GM19025 (cell line): Measurements from ENCODE around the gene CFAP46.

Experiments used
- ATAC-seq: cut with Tn5 transposase; IDR thresholded peaks from one replicate; pipeline ENCODE4 v1.9.1; 2021; ENCODE audit warnings: mild to moderate bottlenecking, low read depth, moderate library complexity; ENCODE audit not compliant: unreplicated experiment

The CFAP46 gene

DNA sequence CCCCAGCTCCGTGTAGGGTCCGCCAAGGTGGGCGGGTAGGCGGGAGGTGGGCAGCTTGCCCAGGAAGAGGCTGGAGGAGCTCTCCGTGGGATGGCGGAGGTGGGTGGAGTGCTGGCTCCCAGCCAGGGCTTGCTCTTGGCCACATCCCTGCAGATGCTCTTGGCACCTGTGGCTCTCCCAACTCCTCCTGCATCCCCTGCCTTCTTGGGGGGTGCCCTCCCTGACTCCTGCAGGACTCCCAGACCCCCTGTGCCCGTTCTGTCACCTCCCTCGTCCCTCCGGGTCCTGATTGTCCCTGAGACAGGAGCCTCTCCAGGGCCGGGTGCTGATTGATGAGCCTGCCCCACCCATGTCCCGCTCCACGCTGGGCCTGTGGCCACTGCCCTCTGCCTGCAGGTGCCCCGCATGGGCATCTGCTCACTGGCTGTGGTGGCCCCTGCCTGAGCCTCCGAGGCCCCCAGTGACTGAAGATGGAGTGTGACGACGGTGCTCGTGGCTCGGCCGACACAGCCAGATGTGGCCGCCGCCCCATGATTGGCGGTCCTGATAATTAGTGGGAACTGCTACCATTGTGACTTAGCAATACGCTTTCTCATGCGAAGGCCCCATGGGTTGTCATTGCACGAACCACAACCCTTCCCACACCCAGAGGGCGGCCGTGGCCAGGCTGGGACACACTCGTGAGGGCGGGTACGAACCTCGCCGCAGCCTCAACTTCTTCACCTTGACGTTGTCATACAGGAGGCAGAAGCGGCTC lies 23.6 kb downstream of the CFAP46 start:
- no peak for ATAC-seq

DNA sequence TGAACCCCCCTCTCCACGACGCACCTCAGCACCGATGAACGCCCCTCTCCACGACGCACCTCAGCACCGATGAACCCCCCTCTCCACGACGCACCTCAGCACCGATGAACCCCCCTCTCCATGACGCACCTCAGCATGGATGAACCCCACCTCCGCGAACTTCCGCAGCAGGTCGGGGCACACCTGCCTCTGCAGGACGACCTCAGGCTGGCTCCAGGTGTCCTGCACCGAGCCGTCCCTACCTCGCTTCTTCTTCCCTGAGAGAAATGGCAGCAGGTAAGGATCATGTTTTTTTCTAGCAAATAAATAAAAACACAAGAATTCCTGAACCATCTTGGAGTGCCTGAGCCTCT lies 24.1 kb downstream of the CFAP46 start:
- no peak for ATAC-seq

DNA sequence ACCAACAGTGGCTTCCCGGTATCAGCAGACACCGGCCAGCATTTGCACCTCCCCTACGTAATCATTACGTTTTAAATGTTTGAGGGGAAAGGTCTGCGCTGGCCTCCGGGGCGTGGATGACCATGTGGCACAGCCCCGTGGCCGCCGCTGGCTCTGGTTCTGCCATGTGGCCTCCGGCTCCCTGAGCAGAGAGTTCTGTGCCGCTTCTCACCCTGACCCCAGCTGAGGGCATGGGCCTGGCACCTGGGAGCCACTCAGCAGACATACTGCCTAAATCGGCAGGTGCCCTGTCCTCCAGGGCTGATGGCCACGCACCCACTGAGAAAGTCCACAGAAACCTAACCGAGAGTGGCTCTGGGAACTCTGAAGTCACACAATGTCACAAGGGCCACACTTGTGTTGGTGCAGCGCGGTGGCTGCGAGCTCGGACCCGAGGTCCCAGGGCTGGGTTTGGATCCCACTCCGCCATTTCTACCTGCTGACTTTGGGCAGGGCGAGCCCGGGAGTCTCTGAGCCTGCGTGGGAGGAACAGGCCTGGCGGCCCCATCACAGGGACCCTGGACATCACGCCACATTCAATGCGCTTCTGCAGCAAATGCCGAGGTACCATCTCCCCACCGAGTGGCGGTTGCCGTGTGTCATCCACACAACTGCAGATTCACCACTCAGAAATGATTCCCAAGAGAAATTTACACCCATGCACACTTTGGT lies 25.3 kb downstream of the CFAP46 start:
- ATAC-seq, result no peak

DNA sequence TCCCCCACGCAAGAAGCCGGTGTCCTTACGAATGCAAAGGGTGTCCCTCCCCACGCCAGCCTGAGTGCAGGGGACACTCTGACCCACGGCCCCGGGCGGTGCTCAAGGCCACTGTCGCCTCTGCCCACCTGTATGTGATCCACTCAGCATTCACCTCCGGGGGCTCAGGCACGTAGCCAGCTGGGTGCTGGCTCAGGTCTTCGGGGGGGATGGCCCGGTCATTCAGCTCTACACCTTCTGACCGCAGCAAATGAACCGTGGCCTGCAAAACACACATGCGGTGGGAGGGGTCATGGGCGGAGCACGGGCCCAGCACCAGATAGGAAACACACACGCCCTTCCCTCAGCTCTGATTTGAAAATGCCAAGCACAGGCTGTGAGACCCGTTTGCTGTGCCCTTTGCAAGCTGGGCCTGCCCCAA lies 25.9 kb downstream of the CFAP46 start:
- ATAC-seq, result no peak

DNA sequence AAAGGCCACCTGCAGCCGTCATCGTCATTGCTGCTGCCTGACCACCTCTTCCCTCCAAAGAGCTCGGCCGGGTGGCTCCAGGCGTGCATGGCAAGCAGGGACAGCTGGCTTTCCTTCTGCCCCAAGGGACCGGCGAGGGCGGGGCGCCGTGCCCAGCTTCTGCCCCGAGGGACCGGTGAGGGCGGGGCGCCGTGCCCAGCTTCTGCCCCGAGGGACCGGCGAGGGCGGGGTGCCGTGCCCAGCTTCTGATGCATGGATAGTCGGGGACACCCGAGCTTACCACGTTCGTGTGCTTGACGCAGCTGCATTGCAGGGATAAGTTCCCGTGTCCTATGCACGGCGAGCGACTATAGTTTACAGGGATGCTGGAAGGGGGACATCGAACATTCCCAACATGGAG lies 27.0 kb downstream of the CFAP46 start:
- ATAC-seq, result no peak

DNA sequence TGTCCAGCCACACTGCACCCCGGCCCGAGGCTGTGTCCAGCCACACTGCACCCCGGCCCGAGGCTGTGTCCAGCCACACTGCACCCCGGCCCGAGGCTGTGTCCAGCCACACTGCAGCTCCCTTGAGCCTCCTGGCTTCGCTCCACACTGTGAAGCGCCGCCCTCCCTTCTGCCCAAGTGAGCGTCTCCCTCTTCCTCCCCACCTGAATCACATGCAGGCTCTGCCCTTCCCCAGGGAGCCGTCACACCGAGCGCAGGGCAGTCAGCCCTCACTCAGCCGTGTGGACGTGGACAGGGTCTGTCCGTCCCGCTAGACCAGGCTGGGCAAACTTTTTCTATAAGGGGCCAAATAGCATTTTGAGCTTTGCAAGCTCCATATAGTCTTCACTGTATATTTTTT lies 27.6 kb downstream of the CFAP46 start:
- no peak for ATAC-seq

DNA sequence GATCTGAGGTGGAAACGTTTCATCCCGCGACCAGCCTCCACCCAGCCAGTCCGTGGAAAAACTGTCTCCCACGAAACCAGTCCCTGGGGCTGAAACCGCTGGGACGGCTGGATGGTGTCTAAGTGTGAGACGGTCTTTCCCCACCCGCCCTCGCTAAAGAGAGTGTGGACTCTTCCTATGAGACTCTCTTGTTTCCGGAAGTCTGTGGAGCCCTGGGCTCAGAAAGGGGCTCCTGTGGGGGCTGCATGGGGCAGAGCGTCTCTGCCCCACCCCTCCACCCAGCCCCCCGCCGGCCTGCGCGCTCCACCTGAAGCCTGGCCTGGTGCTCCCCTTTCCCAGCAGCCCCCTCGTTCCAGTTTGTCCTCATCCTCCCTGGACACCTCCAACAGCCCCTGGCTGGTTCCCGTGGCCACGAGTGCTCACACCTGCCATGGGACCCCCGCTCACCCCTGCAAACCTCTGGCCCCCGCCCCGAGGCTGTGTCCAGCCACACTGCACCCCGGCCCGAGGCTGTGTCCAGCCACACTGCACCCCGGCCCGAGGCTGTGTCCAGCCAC lies 28.7 kb downstream of the CFAP46 start:
- ATAC-seq, result no peak

DNA sequence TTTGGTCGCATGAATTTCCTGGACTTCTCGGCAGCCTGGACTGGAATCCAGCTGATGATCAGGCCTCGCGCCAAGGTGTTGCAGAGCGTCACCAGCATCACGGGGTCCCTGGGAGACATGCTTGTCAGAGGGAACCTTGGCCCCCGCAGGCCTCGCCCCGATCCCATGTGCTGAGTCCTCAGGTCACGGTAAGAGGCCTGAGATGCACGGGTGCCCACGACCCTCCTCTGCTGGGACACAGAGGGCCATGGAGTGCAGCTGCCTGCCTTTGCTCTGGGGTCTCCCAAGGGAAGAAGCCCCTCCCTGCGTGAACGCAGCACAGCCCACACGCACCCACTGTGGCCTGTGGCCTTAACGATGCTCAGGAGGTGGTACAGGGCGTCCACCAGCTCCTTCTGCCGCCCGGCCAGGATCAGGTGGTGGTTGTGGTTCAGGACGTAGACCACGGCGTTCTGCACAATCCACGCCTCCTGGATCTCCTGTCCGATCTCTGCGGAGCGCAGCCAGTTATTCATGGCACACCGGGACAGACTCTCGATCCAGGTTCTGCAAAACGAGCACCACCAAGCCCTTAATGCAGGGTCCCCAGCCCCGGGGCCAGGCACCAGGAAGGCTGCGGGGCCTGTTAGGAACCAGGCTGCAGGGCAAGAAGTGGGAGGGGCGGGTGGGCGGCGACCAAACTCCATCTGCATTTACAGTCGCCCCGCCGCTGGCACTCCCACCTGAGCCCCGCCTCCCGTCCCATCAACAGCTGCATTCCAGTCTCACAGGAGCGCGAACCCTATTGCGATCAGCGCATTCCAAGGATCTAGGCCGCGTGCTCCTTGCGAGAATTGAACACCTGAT lies 29.4 kb downstream of the CFAP46 start:
- no peak for ATAC-seq

DNA sequence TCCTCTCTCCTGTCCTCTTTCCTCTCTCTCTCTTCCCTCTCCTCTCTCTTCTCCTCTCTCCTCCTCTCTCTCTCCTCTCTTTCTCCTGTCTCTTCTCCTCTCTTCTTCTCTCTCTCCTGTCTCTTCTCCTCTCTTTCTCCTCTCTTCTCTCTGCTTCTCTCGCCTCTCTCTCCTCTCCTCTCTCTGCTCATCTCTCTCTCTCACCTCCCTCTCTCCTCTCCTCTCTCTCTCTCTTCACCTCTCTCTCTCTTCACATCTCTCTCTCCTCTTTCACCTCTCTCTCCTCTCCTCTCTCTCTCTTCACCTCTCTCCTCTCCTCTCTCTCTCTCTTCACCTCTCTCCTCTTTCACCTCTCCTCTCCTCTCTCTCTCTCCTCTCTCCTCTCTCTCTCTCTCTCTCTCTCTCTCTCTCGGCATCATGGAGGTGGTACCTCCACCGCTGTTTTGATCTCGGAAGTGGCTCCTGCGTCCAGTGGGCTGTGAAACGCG lies 30.1 kb downstream of the CFAP46 start:
- ATAC-seq, result no peak

DNA sequence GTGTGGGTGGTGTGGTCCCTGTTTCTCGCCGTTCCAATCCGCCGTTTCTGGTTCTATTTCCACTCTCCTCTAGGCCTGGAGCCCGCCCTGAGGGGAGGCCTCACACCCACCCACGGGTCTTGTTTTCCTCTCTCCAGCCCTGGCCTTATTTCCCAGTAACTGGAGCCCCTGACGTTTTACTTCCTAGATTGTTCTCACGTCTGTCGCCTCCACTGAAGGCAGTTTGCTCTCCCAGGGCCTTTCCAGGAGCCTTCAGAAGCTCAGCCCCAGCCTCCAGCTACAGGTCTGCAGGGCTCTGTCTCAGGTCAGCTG lies 30.6 kb downstream of the CFAP46 start:
- no peak for ATAC-seq

DNA sequence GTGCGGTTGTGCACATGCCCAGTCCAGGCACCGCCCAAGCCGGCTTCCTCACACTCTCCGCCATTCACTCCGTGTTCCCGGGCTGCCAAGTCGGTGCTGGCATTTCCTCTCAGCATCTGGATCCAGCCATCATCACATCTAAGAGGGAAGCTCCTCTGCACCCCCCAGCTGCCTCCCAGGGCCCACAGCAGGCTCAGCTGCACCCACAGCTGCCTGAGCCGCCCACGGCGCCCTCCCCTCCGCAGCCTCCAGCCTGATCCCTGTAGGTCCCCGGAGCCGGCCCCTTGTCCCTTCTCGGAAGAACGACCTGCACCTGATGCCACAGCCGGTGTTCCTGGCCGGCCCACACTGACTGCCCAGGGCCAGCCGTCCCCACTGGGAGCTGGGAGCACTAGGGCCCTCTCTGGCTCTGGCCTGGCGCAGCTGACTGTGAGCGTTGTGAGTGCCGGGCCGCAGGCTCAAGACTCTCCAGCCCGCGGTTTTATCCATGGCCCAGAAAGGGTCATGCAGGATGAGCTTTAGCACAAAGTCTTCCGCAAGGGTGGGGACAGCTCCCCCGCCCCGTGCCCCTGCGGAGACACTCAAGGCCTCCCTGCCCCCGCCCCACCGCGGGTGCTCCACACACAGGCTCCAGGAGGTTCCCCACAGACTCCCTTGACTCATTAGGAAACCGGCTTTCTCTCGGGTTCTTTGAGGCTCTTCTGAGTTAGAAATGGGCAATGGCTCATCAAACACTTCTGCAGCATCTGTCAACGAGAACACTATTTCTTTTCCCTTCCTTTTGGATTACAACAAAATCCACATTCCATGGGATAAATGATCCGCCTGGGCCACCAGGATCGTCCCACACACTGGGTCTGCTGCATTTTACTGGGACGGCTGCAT lies 31.2 kb downstream of the CFAP46 start:
- no peak for ATAC-seq

DNA sequence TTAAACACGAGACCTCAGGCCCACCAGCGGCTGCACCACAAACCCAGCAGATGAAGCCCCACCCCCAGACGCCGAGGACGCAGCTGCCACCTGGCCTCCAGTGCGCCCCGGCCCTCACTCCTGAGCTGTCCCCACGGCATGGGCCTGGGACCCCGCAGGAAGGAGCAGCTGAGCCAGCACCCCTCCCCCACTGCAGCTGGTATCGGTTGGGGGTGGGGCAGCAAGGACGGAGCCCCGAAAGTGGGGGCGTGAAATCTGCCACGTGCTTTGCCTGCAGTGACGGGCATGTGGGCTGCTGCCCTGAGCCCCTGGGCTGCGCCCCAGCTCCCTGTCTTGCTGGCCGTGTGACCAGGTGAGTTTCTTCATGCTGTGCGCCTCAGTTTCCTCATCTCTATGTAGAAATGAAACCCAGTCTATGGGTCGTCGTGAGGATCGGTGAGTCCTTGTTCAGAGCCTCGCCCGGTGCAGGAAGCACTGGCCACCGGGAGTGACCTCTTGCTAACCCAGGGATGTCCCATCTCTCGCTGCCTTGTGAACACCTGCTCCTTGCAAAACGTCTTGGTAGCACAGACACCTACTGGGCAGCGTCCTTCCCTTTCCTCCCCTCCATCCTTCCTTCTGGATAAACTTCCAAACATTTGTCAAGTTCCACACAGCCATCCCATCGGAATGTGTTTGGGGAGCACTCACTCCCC lies 32.0 kb downstream of the CFAP46 start:
- ATAC-seq, result no peak

DNA sequence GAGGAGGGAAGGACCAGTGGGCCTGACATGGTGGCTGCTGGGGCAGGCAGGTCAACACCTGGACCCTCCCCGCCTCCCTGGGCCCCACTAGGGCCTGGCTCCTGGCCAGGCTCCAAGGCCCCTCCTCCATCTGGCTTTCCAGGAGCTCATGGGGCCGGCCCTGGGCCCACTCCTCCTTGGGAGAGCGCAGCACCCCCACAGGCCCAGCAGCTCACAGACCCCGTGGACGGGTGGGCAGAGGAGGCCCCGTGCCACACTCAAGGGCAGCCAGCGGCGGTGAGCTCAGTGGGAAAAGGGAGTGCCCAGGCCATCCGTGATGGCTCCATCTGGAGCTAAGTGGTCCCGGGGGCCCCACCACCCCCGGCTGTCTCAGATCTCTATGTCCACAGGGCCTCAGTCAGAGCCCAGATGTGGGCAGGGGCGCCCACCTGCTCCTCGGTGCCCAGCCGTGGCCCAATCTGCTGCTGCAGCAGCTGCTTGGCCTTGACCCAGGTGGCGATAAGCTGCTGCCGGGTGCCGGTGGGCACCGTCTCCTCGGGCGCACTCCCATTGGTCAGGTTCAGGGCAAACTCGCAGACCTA lies 32.8 kb downstream of the CFAP46 start:
- ATAC-seq, result no peak

DNA sequence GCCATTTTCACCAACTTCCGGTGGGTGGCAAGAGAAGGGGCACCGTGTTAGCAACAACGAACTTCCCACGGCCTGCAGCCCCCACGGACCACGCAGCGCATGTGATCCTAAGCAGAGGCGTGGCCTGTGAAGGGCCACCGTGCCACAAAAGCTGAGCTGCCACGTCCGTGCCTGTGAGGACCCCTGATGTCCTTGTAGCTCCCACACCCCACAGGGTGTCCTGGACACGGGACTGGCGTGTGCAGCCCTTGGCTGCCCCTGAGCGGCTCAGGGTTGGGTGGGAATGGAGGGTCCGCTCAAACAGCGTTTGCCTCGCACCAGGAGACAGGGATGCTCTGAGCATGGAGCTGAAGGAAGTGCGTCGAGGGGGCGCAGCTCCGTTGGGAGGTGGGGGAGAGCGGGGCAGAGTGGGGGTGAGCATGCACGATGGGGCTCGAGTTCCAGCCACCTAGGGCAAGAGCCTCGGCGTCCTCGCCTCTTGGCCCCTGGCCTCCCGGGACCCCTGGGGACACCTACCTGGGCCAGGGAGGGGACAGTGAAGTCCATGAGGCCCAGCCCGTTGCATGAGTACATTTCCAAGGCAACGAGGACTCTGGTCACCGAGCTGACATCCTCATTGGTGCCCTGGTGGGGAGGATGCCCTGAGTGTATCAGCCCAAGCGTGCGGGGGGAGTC lies 33.6 kb downstream of the CFAP46 start:
- no peak for ATAC-seq

DNA sequence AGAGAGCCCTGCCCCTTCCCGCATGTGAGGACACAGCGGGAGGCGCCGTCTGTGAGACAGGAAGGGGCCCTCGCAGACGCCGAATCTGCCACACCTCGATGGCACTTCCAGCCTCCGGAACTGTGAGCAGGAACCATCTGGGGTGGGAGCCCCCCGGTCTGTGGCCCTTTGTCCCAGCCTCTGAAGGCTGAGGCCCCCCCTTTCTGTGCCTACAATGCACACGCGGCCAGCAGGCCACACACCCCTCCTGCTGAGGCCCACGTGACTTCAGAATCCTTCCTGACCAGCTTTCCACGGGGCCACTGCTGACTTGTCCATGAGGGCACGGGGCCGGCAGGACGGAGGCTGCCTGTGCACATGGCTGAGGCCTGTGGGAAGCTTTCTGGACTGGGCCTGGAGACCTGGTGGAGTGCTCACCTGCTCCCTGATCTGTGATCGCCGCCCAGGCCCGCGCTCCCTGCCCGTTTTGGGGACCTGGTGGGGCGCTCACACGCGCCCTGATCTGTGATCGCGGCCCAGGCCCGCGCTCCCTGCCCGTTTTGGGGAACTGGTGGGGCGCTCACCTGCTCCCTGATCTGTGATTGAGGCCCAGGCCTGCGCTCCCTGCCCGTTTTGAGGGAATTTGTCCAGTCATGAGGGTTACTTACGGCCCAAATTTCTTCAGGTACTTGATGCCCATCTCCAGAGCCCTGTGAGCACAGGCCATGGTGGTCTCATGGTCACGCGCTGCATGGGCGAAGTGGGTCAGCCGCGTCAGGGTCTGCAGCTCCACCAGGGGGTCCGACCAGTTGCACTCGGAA lies 34.3 kb downstream of the CFAP46 start:
- ATAC-seq, result no peak

DNA sequence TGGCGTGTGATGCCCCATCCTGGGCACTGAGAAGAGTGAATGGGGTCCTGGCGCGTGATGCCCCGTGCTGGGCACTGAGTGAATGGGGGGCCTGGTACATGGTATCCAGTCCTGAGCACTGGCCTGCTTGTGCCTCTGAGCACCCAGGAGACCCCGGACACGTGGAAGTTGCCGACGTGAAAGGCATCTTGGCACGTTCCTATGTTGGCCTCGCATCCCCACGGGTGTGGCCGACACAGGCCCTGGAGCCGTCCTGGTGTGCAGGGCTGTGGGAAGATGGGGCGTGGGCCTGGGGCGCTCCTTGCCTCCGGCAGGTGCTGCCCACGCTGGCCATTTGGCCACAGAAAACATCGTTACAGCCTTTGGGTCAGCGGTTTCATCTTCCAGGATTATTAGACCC lies 35.5 kb downstream of the CFAP46 start:
- ATAC-seq, result no peak

DNA sequence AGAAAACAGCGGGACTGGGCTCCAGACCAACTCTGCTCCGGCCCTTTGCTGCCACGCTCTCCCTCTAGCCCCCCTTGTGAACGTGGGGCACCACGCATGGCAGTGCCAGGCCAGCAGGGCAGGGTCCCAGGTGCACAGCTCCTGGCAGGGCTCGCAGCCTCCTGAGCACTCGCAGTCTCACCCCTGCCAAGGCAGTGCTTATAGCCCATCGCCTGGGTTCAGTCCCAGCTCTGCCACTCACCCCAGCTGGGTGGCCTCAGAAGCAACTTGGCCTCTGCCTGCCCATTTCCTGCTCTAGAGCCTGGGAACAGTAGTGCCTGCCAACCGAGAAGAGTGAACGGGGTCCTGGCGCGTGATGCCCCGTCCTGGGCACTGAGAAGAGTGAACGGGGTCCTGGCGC lies 36.3 kb downstream of the CFAP46 start:
- ATAC-seq, result no peak

DNA sequence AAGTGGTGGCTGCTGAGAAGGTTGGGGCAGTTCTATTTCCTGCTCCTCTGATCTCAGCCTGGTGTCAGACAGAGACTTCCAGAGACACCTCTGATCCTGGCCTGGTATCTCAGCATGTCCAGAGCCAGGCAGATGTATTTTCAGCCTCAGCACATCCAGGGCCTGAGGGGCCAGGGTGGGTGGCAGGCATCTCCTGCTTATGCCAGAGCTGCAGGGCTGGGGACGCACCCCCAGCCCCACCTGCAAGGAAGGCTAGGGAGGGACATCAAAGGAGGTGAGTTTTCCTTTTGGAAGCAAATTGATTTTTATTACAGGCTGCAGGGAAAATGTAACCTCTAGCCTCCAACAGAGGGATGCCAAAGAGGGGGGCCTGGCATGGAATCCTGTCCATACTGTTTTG lies 36.7 kb downstream of the CFAP46 start:
- no peak for ATAC-seq
